Endothelial cell (in vitro differentiated cells): ENCODE measurements around the gene CNOT2. TPM values are rescaled to one million over a fixed set of nuclear protein-coding genes. Genes with fewer than 3 reads are reported as not detected.
A peak's percentile ranks its signal among the peaks of the same experiment; 100 is the strongest.

ENCODE experiments used
- DNase-seq: peaks from one replicate; pipeline ENCODE4 v3.0.0; 2021; ENCODE audit warnings: low spot score
- H3K27ac Mint-ChIP-seq: one replicate; pipeline ENCODE4 v1.8.0; 2021; ENCODE audit warnings: mixed read lengths, inconsistent platforms; ENCODE audit not compliant: unreplicated experiment
- H3K27me3 Mint-ChIP-seq: one replicate; pipeline ENCODE4 v1.8.0; 2021; ENCODE audit warnings: mild to moderate bottlenecking, moderate library complexity, mixed read lengths, inconsistent platforms; ENCODE audit not compliant: unreplicated experiment
- H3K36me3 Mint-ChIP-seq: one replicate; pipeline ENCODE4 v1.8.0; 2021; ENCODE audit warnings: mild to moderate bottlenecking, low read depth, mixed read lengths, inconsistent platforms; ENCODE audit not compliant: unreplicated experiment
- H3K4me1 Mint-ChIP-seq: one replicate; pipeline ENCODE4 v1.8.0; 2021; ENCODE audit warnings: mild to moderate bottlenecking, mixed read lengths, inconsistent platforms; ENCODE audit not compliant: unreplicated experiment
- H3K4me3 Mint-ChIP-seq: one replicate; pipeline ENCODE4 v1.8.0; 2021; ENCODE audit warnings: mild to moderate bottlenecking, mixed read lengths, inconsistent platforms; ENCODE audit not compliant: unreplicated experiment
- H3K9me3 Mint-ChIP-seq: one replicate; pipeline ENCODE4 v1.8.0; 2021; ENCODE audit warnings: mixed read lengths, inconsistent platforms; ENCODE audit not compliant: unreplicated experiment
- CTCF ChIP-seq: fragments of 200-600 bp; sonication (generic); IDR thresholded peaks from one replicate; pipeline ENCODE4 v1.5.0; 2021; ENCODE audit warnings: antibody characterized with exemption; ENCODE audit not compliant: unreplicated experiment
- total RNA-seq: library from RNA; stranded (reverse); fragmentation: NEBNext Ultra II Directional; extraction: Animal tissue kit (Norgen Biotek cat#: 25700); gene quantifications from one replicate; pipeline ENCODE4 v1.2.1, GENCODE V29; 2021; ENCODE audit not compliant: unreplicated experiment

The CNOT2 gene
- total RNA-seq, 1 donor from 2014 or later, result 136 TPM

DNA sequence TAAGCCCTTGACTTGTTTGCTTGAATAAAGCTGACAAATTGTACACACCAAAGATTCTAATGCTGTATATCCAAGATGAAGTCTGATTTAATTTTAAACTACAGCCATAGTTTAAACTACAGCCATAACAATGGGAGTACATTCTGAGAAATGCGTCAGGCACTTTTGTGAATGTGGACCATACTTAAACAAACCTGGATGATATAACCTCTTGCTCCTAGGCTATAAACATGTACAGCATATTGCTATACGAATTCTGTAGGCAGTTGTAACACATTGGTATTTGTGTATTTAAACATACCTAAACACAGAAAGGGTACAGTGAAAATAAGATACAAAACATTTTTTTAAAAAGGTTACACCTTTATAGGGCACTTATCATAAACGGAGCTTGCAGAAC, 63.4 kb downstream of the CNOT2 start:
- Mint-ChIP-seq H3K4me1 (no peaks in the 10 kb centered on the region), H3K4me3 (no peak overlapping the region), H3K27me3 (peaks cover 9% of the 10 kb centered on the region), H3K27ac (no peak overlapping the region), H3K9me3 (no peaks in the 10 kb centered on the region), H3K36me3 (peaks cover 30% of the 10 kb centered on the region)
- no peak for TF ChIP-seq CTCF
- no peak for DNase-seq

DNA sequence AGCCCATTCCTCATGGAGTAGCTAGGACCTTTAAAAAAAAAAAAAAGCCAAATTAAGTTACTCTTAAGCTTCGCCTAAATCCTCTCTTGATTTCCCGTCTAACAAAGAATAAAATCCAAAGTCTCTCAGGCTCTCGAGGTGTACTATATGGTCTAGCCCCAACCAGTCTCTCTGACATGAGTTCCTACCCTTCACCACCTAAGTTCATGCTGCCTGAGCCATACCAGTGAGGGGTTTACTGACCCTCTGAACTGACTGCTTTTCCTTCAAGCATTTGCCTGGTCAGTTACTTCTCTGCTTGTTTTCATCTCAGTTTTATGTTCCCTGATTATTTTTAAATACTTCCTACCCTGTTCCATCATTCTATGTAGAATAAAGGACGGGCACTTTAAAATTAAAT, 64.6 kb downstream of the CNOT2 start:
- Mint-ChIP-seq H3K27me3 (peaks cover 9% of the 10 kb centered on the region), H3K4me1 (no peaks in the 10 kb centered on the region)

GRCh38 chr12:70309348-70309747, 66.1 kb downstream of the CNOT2 start:
- no peak for TF ChIP-seq CTCF
- H3K4me3 Mint-ChIP-seq, result no peak overlapping the region
- H3K36me3 Mint-ChIP-seq, result peaks cover 12% of the 10 kb centered on the region
- no peaks in the 10 kb centered on the region for H3K4me1 Mint-ChIP-seq
- DNase-seq, result no peak
- no peak overlapping the region for H3K27ac Mint-ChIP-seq
- H3K27me3 Mint-ChIP-seq, result peaks cover 2% of the 10 kb centered on the region
- H3K9me3 Mint-ChIP-seq, result no peaks in the 10 kb centered on the region

More for the DNA sequence above, 64.6 kb downstream of the CNOT2 start:
- H3K9me3 Mint-ChIP-seq, result no peaks in the 10 kb centered on the region
- peak overlapping the region; percentile 32 for H3K27ac Mint-ChIP-seq
- no peak for DNase-seq
- H3K4me3 Mint-ChIP-seq, result no peak overlapping the region
- peaks cover 27% of the 10 kb centered on the region for H3K36me3 Mint-ChIP-seq
- TF ChIP-seq CTCF, result no peak

DNA sequence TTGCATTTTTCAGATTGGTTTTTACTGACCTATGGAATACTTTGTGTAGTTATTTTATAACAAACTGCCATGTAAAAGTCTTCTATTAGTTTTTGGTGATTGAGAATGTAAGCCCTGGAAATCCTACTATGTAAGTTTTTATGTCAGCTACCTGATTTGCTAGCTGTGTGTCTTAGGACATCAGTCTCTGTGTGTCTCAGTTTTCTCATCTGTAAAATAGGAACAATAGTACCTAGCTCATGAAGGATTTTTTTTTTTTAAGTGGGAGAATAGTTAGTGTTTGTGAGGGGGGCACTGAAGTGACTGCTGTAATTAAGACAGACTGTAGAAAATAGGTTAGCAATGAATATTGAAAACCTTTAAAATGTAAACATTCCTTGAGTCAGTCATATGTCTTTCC, 70.9 kb downstream of the CNOT2 start:
- Mint-ChIP-seq H3K27me3 (no peaks in the 10 kb centered on the region), H3K27ac (no peak overlapping the region), H3K9me3 (no peaks in the 10 kb centered on the region), H3K4me3 (no peak overlapping the region), H3K36me3 (peaks cover 2% of the 10 kb centered on the region), H3K4me1 (no peaks in the 10 kb centered on the region)
- DNase-seq, result no peak
- TF ChIP-seq CTCF, result no peak

GRCh38 chr12:70317781-70318180, 74.5 kb downstream of the CNOT2 start:
- TF ChIP-seq CTCF, result no peak
- Mint-ChIP-seq H3K4me1 (no peaks in the 10 kb centered on the region), H3K27ac (no peak overlapping the region), H3K9me3 (no peaks in the 10 kb centered on the region), H3K4me3 (no peak overlapping the region), H3K36me3 (peaks cover 9% of the 10 kb centered on the region), H3K27me3 (no peaks in the 10 kb centered on the region)
- DNase-seq, result no peak
